ENCODE results near the gene DIDO1.
A peak's percentile ranks its signal among the peaks of the same experiment; 100 is the strongest.

The DIDO1 gene

GRCh38 chr20:62889871-62890270 lies 36.4 kb downstream of the DIDO1 start:
- no peak for DNase-seq

DNA sequence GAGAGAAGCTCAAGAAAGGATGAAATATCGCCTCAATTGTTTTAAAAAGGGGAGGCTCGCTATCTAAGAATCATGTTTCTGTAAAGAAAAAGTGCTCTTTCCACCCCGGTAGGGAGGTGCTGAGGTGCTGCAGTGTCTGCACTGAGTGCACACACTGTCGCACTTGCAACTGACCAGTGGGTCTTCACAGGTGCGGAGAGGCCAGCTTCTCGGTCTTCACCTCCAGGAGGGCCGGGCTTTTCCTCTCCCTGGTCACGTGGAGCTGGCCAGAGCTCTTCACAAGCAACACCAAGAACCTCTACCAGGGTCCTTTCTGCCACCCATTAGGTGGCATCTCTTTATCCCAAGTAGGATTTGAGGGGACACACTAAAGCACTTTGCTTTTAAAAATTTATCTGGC lies 36.9 kb downstream of the DIDO1 start:
- no peak for DNase-seq

DNA sequence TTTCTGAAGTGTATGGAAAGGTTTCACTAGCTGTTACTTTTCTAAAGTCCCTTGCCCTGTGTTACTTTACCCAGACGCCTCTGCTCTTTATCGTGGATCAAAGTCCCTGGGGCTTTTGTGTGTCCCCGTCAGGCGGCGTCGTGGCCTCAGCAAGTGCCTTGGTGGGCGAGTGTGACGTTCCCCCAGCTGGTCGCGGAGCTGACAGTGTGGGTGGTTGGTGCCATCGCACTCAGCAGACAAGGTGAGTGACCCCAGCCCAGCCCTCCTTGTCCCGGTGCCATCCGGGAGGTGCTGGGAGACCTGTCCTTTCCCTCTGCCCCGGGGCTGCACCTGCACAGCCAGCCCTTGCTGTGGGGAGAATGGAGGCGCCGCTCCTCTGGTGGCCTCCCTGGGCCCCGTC lies 37.4 kb downstream of the DIDO1 start:
- DNase-seq = no peak

DNA sequence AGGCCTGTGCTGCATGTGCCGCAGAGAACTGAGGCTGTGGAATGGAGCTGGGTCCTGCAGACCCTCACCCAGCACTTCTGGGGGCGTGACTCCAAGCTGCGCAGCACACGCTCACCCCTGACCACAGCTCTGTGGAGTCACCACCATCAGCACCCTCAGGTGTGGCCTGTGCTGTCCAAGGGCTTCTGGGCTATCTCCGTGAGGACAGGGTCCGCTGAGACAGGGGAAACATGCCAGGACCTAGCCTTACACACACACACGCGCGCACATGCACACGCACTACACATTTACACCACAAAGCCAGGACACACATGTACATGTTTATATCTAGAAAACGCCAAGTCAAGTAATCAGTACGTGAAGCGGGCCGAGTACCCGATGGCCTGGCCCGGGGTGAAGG lies 37.9 kb downstream of the DIDO1 start:
- DNase-seq = no peak

- no peak for DNase-seq
These were observed 38.5 kb downstream of the DIDO1 start for GRCh38 chr20:62887860-62888239.

DNA sequence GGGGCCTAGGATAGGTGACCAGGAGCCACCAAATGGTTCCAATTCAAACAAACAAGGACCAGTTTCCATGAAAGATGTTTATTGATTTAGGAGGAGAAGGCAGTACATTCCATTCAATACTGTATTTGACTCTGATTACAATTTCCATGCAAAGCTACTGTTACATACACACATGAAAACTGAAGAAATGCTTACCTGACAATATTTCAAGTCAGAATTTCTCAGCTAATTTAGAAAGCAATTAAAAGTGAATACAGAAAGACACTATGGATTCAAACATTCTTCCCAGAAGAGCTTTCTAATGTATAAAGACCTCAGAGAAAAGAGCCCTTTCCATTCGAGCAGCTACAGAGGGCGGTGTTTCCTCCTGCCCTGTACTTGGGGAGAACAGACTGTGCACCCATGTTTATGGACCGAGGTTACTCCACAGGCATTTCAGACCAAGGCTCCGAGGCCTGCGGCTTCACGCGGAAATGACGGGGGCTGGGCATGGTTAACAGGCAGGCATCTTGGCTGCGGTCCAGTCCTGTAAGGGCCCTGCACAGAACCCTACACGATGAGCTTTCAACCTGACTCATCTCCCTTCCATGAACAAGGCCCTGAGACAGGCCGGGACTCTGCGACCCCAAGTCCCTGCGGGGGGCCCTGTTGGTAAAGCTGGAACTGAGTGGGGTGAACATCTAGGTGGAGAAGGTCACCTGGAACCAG lies 39.0 kb downstream of the DIDO1 start:
- DNase-seq = peak; percentile 60

GRCh38 chr20:62886709-62887058 lies 39.6 kb downstream of the DIDO1 start:
- DNase-seq = no peak

DNA sequence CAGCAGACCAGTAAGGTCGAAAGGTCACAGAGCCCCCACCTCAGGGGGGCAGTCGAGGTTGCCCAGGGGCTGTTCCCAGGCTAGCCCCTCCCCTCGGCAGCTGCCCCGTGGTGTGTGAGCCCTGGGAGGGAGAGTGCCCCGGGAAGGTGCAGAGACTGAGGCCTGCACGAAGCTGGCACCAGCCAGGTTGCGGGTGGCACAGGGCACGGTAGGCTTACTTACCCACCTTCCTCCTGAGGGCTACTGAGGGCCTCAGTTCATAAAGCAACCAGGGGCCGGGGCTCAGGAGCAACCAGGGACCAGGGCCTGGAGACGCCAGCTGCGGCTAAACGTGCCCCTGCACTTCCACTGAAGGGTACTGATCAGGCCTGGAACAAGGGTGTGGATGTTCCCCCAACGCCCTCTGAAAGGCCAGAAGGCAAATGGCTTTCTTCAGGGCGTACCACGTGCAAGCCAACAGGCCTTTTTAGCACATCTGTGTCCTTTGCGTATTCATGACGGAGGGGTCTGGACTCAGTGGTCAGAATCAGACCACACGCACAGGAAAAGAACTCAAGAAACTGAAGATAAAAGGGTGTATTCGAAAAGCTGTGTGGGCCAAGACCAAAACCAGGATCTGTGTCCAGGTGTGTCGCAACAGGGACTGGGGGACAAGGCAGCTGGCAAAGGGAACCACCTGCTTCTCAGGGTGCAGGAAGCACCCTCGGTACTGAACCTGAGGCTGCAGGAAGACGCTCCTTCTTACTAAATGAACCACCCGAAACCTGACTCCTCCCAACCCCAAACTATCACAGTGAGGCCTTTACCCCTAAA lies 40.2 kb downstream of the DIDO1 start:
- no peak for DNase-seq

- DNase-seq = no peak
These were observed 41.0 kb downstream of the DIDO1 start for GRCh38 chr20:62885046-62885895.

GRCh38 chr20:62884556-62884955 lies 41.7 kb downstream of the DIDO1 start:
- no peak for DNase-seq

DNA sequence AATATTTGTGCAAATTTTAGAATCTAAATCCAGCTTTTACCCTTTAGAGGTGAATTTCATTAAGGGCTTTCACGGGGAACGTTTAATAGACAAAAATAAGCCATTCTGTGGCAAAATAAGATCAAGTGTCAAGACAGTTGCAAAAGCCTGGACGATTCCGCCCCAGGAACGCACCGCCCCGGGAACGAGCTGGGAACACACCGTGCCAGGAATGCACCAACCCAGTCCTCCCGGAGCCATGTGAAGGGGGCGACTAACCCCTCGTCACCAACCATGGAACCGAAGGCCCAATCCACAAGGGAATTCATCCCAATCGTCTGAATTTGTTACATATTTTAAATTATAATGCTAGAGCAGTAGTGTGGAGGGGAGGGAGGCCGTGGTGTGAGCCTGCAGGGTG lies 43.9 kb downstream of the DIDO1 start:
- no peak for DNase-seq

- DNase-seq = no peak
These were observed 44.5 kb downstream of the DIDO1 start for GRCh38 chr20:62881662-62882395.

GRCh38 chr20:62880935-62881661 lies 45.2 kb downstream of the DIDO1 start:
- no peak for DNase-seq

GRCh38 chr20:62880147-62880934 lies 46.0 kb downstream of the DIDO1 start:
- no peak for DNase-seq

DNA sequence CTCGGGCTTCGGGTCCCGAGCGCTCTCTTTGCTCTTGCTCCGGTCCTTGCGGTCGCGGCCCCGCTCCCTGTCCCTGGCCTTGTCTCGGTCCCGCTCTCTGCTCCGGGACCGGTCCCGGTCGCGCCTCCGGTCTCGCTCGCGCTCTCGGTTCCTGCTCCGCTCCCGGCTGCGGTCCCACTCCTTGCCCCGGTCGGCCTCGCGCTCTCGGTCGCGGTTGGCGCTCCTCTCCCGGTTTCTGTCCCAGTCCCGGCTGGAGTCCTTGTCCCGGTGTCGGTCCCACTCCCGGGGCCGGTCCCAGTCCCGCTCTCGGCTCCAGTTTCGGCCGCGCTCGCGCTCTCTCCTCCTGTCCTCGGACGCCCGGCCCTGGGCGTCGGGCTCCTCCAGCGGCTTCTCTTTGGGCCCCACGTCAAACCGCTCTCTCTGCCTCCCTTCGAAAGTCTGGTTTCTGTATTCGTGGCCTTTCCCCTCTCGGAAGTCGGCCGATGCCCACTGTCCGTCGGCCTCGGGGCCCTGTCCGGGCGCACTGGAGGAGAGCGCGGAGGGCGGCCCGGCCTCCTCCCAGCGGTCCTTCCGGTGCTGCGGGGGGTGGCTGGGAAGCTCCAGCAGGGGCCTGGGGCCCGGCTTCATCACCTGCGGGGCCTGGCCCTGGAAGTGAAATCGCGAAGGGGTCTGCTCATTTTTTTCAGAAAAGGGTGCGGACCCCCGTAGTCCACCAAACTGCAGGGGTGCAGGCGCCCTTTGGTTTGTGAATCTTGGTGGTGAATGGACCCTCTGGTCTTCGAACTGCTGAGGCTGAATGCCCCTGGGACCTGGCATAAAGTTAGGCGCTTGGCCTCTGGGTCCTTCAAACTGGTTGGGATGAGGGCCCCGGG lies 46.8 kb downstream of the DIDO1 start:
- DNase-seq = no peak

- no peak for DNase-seq
These were observed 47.9 kb downstream of the DIDO1 start for GRCh38 chr20:62878244-62879038.

DNA sequence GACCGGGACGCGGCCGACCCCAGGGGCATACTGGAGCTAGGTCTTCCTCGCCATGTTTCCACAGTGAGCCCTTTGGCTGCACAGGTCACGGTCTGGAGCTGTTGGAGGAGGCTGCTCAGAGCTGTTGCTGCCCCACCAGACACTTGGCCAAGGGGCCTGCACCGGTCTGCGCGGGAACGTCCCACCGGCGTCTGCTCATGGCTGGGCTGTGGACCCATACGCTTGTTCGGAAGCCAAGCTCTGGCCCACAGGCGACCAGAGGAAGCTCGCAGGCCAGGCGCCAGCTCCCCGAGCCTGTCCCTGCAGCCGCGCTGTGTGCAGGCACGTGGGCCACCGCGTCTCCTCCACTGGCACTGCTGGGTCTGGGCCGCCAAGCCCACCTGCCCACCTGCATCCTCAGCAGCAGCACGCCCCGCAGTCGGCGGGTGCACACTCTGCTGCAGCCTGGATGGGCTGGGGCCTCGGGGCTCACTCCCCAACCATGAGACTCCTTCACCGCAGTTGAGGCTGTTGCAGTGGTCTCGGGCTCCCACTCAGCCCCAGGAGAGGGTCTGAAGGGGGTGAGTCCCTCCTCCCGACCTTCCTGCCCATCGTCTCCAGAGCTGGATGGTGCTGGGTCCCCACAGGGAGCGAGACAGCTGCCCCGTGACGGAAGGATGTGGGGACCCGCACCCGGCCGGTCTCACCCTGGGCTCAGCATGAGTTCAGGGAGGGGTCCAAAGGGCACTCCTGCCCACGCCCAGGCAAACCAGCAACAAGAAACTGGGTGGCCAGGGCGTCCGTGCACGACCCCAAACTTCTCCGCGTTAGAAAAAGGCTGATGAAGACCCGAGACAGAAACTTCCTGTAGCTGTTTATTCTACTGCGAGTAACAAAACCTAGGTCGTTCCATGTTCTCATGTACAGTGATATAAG lies 49.1 kb downstream of the DIDO1 start:
- DNase-seq = no peak

- no peak for DNase-seq
These were observed 49.8 kb downstream of the DIDO1 start for GRCh38 chr20:62876501-62876901.
